HG03342 (cell line): Measurements from ENCODE around the gene CXorf51A.
"Not testable (repeated sequence)": the region's sequence is repeated elsewhere in the genome, so short reads cannot be mapped to it uniquely, and the experiment has no call there.

ENCODE experiments used
- ATAC-seq: cut with Tn5 transposase; IDR thresholded peaks from one replicate; pipeline ENCODE4 v1.9.1; 2021; ENCODE audit warnings: mild to moderate bottlenecking, moderate library complexity; ENCODE audit not compliant: unreplicated experiment

The CXorf51A gene

GRCh38 chrX:146814644-146815043, at the start of gene CXorf51A:
Gene CXorf51A (minus strand): TSS chrX:146814744. CDS start chrX:146814723, 21 bp downstream.
- ATAC-seq = not testable (repeated sequence)

- ATAC-seq = no peak
Measured at GRCh38 chrX:146863566-146863965, 49.0 kb upstream of the CXorf51A start.

DNA sequence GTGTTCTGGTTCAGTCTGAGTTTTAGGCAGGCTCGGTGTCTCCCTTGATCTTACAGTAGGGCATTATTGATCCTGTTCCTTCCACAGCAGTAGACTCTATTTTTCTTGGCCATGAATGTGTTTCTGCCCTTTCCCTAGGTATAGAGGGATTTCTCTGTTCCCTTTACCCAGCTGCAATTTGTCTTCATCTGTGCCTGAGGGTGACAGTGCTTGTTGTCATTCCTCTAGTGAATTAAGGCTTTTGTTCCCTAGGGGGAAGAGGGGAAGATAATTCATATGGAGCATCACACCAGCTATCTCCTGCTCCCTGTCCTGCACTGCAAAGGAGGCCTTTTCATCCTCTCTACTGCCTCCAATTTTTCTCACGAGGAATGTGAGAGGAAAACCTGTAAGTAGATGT, 39.7 kb upstream of the CXorf51A start:
- ATAC-seq = no peak

DNA sequence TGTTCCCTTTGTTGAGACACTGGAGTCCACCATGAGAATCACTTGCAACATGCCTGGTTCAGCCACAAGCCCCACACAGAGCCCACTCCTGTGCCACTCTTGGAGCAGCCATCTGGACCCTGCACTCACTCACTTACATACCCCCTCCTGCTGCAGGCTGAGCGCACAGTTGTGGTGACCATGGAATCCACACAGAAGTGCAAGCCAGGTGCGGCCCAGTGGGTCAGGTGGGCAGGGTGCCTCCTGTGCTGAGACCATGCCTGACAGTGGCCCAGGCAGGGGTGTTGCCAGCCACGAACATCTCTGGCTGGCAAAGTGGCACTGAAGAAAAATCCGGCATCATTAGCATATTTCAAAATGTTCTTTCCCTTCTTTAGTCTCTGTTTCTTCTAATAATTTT, 17.4 kb upstream of the CXorf51A start:
- no peak for ATAC-seq

DNA sequence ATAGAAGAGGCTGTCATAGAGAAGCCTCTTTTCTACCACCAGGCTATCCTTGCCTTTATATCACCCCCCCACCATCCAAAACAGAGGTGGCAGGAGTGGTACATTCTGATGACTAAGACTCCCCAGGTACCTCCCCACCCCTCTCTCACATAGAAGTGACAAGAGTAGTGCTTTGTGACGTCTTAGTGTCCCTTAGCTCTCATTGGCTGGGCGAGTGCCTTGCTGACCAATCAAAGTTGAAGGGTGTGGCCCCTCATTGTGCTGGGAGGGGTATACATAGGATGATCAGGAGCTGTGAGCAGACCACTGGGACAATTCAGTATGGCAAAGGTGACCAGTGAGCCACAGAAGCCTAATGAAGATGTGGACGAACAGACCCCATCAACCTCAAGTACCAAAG, 5.1 kb downstream of the CXorf51A start, which contains the start of gene CXorf51B:
Gene CXorf51B (plus strand): TSS at position 301 of the 400 bp plus-strand sequence. CDS start 21 bp downstream, at position 322.
- ATAC-seq = not testable (repeated sequence)
